ENCODE results near the gene HAND1.

Gene HAND1

DNA sequence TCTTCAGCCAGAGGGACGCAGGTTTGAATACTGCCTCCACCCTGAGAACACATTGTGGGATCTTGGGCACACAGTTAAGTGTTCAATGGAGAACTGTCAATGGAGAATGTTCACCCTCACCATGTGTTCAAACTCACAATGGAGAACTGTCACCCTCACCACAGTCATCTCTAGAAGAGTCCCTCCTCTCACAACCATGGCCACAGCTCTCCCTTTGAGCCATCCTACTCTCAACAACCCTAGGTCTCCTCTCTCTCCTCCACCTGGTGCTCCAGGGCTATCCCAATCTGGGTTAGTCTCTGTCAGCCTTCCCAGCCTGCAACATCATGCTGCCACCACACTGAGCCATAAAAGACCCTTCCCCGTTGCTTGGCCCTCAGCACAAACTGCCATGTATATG is 36.3 kb upstream of the HAND1 start:
- TF ChIP-seq CTCF (conservative IDR thresholded peaks at IDR 0.05; ENCODE audit: low read depth, low read length) = no peak
- no peak for DNase-seq (ENCODE audit: low read depth)
- H3K4me3 ChIP-seq (ENCODE audit: low read length) = no peak overlapping the region

- no peak for TF ChIP-seq CTCF (conservative IDR thresholded peaks at IDR 0.05; ENCODE audit: low read depth, low read length)
- DNase-seq (ENCODE audit: low read depth) = no peak
- H3K4me3 ChIP-seq (ENCODE audit: low read length) = no peak overlapping the region
Measured at GRCh38 chr5:154513669-154514084, 35.6 kb upstream of the HAND1 start.

GRCh38 chr5:154511984-154512383 is 34.0 kb upstream of the HAND1 start:
- no peak overlapping the region for H3K4me3 ChIP-seq (ENCODE audit: low read length)
- no peak for TF ChIP-seq CTCF (conservative IDR thresholded peaks at IDR 0.05; ENCODE audit: low read depth, low read length)
- DNase-seq (ENCODE audit: low read depth) = no peak

DNA sequence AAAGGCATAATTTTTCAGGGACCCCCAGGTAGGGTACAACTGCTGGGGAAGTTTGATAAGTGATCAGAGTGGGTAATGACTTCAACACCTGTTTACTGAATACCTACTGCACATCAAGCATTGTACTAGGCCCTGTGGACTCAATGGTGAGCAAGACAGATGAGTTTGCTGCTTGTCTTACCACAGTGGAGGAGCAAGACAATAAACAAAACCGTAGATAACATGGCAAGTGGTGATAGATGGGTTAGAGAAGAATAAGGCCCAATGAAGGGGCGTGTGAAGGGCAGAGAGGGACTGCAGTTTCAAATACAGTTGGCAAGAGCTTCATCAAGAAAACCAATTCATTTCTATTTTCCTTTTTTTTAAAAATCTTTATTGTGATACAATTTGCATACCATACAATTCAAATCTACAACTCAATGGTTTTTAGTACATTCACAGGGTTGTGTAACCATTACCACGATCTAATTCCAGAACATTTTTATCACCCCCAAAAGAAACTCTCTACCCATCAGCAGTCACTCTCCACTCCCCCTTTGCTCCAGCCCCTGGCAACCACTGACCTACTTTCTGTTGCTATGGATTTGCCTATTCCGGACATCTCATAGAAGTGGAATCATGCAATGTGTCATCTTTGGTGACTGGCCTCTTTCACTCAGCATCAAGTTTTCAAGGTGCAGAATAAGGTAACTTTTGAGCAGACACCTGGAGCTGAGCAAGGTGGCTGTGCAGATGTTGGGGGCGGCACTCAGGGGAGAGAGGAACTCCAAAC is 31.9 kb upstream of the HAND1 start:
- DNase-seq (ENCODE audit: low read depth) = no peak
- H3K4me3 ChIP-seq (ENCODE audit: low read length) = no peak overlapping the region
- no peak for TF ChIP-seq CTCF (conservative IDR thresholded peaks at IDR 0.05; ENCODE audit: low read depth, low read length)

DNA sequence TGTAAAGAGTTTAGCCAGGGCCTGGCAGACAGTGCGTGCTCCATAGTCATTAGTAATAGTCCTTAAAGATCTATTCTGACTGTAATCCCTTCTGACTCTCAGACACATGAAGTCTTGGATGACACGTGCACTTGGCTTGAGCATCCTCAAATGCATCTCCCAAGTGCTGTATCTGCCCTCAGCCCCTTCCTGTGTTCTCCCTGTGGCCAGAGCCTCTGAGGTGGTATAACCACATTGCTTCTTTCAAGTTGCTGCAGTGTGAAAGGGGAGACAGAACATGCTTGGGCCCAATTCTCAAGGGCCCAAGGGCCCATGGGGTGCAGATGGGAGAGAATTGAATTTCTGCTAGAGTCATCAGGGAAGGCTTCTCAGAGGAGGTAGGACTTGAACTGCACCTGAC is 30.1 kb upstream of the HAND1 start:
- TF ChIP-seq CTCF (conservative IDR thresholded peaks at IDR 0.05; ENCODE audit: low read depth, low read length) = no peak
- DNase-seq (ENCODE audit: low read depth) = no peak
- no peak overlapping the region for H3K4me3 ChIP-seq (ENCODE audit: low read length)

GRCh38 chr5:154506716-154507080 is 28.7 kb upstream of the HAND1 start:
- DNase-seq (ENCODE audit: low read depth) = no peak
- no peak for TF ChIP-seq CTCF (conservative IDR thresholded peaks at IDR 0.05; ENCODE audit: low read depth, low read length)
- H3K4me3 ChIP-seq (ENCODE audit: low read length) = no peak overlapping the region

GRCh38 chr5:154506049-154506715 is 28.2 kb upstream of the HAND1 start:
- DNase-seq (ENCODE audit: low read depth) = no peak
- no peak overlapping the region for H3K4me3 ChIP-seq (ENCODE audit: low read length)
- TF ChIP-seq CTCF (conservative IDR thresholded peaks at IDR 0.05; ENCODE audit: low read depth, low read length) = no peak

Data from retinal pigment epithelial cell (primary cell).